OCI-LY7 (cell line): Measurements from ENCODE around the gene AOAH. TPM values are rescaled to one million over a fixed set of nuclear protein-coding genes. Genes with fewer than 3 reads are reported as not detected.

ENCODE experiments used
- BruUV-seq: library from RNA; stranded (reverse); fragments of 400-500 nt; replicated peaks from 2 replicates; lab custom pipeline; 2021; lab: Mats Ljungman, UMichigan
- CTCF ChIA-PET: fragments of 300-600 bp; sonication (Branson Sonifier 250); formaldehyde crosslinking; loops from one replicate; lab custom pipeline; 2022; ENCODE audit warnings: antibody characterized with exemption; ENCODE audit not compliant: unreplicated experiment; lab: Charles Lee
- POLR2A ChIA-PET: fragments of 300-600 bp; sonication (Branson Sonifier 250); formaldehyde crosslinking; loops from one replicate; lab custom pipeline; 2022; ENCODE audit warnings: antibody characterized with exemption; lab: Charles Lee
- DNase-seq: peaks from one replicate; pipeline ENCODE4 v3.0.0-alpha.2; 2015; ENCODE audit warnings: low spot score
- H2AFZ ChIP-seq: fragments of 200-600 bp; sonication (generic), shearing (Covaris generic); 2 replicates; pipeline ENCODE4 v1.6.1; 2014; ENCODE audit warnings: mild to moderate bottlenecking, antibody characterized with exemption, low read length, moderate library complexity
- H3K27ac ChIP-seq: fragments of 200-600 bp; sonication (generic); 2 replicates; pipeline ENCODE4 v1.5.1; 2014; ENCODE audit warnings: mixed run types, low read depth, mild to moderate bottlenecking, moderate library complexity, low read length, inconsistent platforms; ENCODE audit not compliant: poor library complexity, severe bottlenecking
- H3K36me3 ChIP-seq: fragments of 200-600 bp; sonication (generic); 2 replicates; pipeline ENCODE4 v1.6.1; 2014; ENCODE audit warnings: mild to moderate bottlenecking, antibody characterized with exemption, low read length, moderate library complexity, mixed read lengths; ENCODE audit not compliant: insufficient read depth
- H3K4me1 ChIP-seq: fragments of 200-600 bp; sonication (generic); 2 replicates; pipeline ENCODE4 v1.5.1; 2014; ENCODE audit warnings: mild to moderate bottlenecking, low read length; ENCODE audit not compliant: insufficient read depth, poor library complexity, severe bottlenecking
- H3K4me2 ChIP-seq: fragments of 200-600 bp; sonication (generic); 2 replicates; pipeline ENCODE4 v1.6.1; 2014; ENCODE audit warnings: mild to moderate bottlenecking, low read length
- H3K4me3 ChIP-seq: fragments of 200-600 bp; sonication (generic); 2 replicates; pipeline ENCODE4 v1.5.1; 2014; ENCODE audit warnings: mild to moderate bottlenecking, low read depth, low read length; ENCODE audit not compliant: poor library complexity, severe bottlenecking
- H3K79me2 ChIP-seq: fragments of 200-600 bp; sonication (generic); 2 replicates; pipeline ENCODE4 v1.6.1; 2016; ENCODE audit warnings: low read depth, mild to moderate bottlenecking, low read length, moderate library complexity, mixed read lengths; ENCODE audit not compliant: insufficient read depth
- H3K9me2 ChIP-seq: fragments of 200-600 bp; sonication (generic); 2 replicates; pipeline ENCODE4 v1.6.1; 2016; ENCODE audit warnings: mild to moderate bottlenecking, low read length, mixed read lengths; ENCODE audit not compliant: insufficient read depth
- H3K9me3 ChIP-seq: fragments of 200-600 bp; sonication (generic); 2 replicates; pipeline ENCODE4 v1.6.1; 2014; ENCODE audit warnings: mild to moderate bottlenecking, mixed run types, low read length, mixed read lengths
- H4K20me1 ChIP-seq: fragments of 200-600 bp; sonication (generic); 2 replicates; pipeline ENCODE4 v1.6.1; 2014; ENCODE audit warnings: mild to moderate bottlenecking, antibody characterized with exemption, low read length, moderate library complexity, mixed read lengths; ENCODE audit not compliant: insufficient read depth
- CTCF ChIP-seq: fragments of 200-600 bp; sonication (generic); conservative IDR thresholded peaks from 2 replicates; pipeline ENCODE4 v1.5.1; 2014; ENCODE audit warnings: mild to moderate bottlenecking, antibody characterized with exemption, low read length, moderate library complexity, mixed read lengths
- EZH2phosphoT487 ChIP-seq: fragments of 200-600 bp; sonication (generic); IDR thresholded peaks from 2 replicates; pipeline ENCODE4 v1.6.1; 2018; ENCODE audit warnings: low read depth, borderline replicate concordance, mild to moderate bottlenecking, mixed run types, antibody characterized with exemption, low read length, moderate library complexity, mixed read lengths
- intact Hi-C: fragments of 100-400 bp; cut with micrococcal nuclease; formaldehyde crosslinking; loops from one replicate; pipeline ENCODE4 v1.10.0; 2022; ENCODE audit not compliant: unreplicated experiment
- total RNA-seq, 2 experiments: library from RNA; depleted of rRNA in 1 of 2; stranded (reverse); fragments of >200 nt in 1 of 2; shearing (Covaris generic) in 1 of 2; gene quantifications; 2 replicates each; pipeline ENCODE4 v1.2.3, GENCODE V29; 2014 to 2022

AOAH gene
- total RNA-seq, 2 experiments from 2014 or later = 0.13 to 0.61 TPM

GRCh38 chr7:36478745-36479144, 245.5 kb downstream of the AOAH start:
- H3K36me3 ChIP-seq = no peaks in the 10 kb centered on the region
- H3K4me2 ChIP-seq = no peak overlapping the region
- POLR2A ChIA-PET = interaction anchor here (0.6 kb wide), 1 partner anchor 798 kb away, joined by 3 read pairs; no protein-coding TSS in a partner anchor
- TF ChIP-seq EZH2phosphoT487 (no peak), CTCF (no peak)
- no TSS peak for BruUV-seq
- no peaks in the 10 kb centered on the region for H4K20me1 ChIP-seq
- CTCF ChIA-PET = no interaction called here
- H3K27ac ChIP-seq = no peak overlapping the region
- H3K4me3 ChIP-seq = no peak overlapping the region
- H3K4me1 ChIP-seq = no peaks in the 10 kb centered on the region
- no peaks in the 10 kb centered on the region for H3K79me2 ChIP-seq
- no peaks in the 10 kb centered on the region for H3K9me2 ChIP-seq
- DNase-seq = no peak
- no peak overlapping the region for H2AFZ ChIP-seq
- intact Hi-C loops = no loop called here
- H3K9me3 ChIP-seq = no peaks in the 10 kb centered on the region

GRCh38 chr7:36475381-36475780, 248.9 kb downstream of the AOAH start:
- no peaks in the 10 kb centered on the region for H3K4me1 ChIP-seq
- no peaks in the 10 kb centered on the region for H3K79me2 ChIP-seq
- ChIA-PET CTCF (no interaction called here), POLR2A (interaction anchor here (0.5 to 0.7 kb wide), 2 partner anchors 15 to 845 kb away, joined by 3 to 4 read pairs; no protein-coding TSS in a partner anchor)
- no peak for DNase-seq
- H3K36me3 ChIP-seq = no peaks in the 10 kb centered on the region
- H4K20me1 ChIP-seq = no peaks in the 10 kb centered on the region
- H2AFZ ChIP-seq = no peak overlapping the region
- no peaks in the 10 kb centered on the region for H3K9me2 ChIP-seq
- intact Hi-C loops = no loop called here
- H3K4me2 ChIP-seq = no peak overlapping the region
- no TSS peak for BruUV-seq
- no peak overlapping the region for H3K4me3 ChIP-seq
- H3K27ac ChIP-seq = no peak overlapping the region
- H3K9me3 ChIP-seq = no peaks in the 10 kb centered on the region
- peak; percentile 22; the same call in 1 of the 2 replicates for TF ChIP-seq CTCF
- no peak for TF ChIP-seq EZH2phosphoT487

GRCh38 chr7:36475011-36475342, 249.3 kb downstream of the AOAH start:
- H4K20me1 ChIP-seq = no peaks in the 10 kb centered on the region
- intact Hi-C loops = no loop called here
- ChIA-PET CTCF (no interaction called here), POLR2A (interaction anchor here (0.5 to 0.7 kb wide), 2 partner anchors 14 to 844 kb away, joined by 3 to 4 read pairs; no protein-coding TSS in a partner anchor)
- no peak overlapping the region for H3K4me3 ChIP-seq
- DNase-seq = no peak
- H3K79me2 ChIP-seq = no peaks in the 10 kb centered on the region
- H3K36me3 ChIP-seq = no peaks in the 10 kb centered on the region
- BruUV-seq = no TSS peak
- no peak overlapping the region for H2AFZ ChIP-seq
- no peaks in the 10 kb centered on the region for H3K4me1 ChIP-seq
- no peak overlapping the region for H3K27ac ChIP-seq
- no peaks in the 10 kb centered on the region for H3K9me2 ChIP-seq
- H3K4me2 ChIP-seq = no peak overlapping the region
- TF ChIP-seq CTCF (no peak), EZH2phosphoT487 (no peak)
- H3K9me3 ChIP-seq = no peaks in the 10 kb centered on the region
